Panc1 (cell line): ENCODE data around the gene ADAMTS18. TPM values are rescaled to one million over a fixed set of nuclear protein-coding genes. Genes with fewer than 3 reads are reported as not detected.

Experiments used
- ATAC-seq: fragments of 200-7000 bp; cut with Tn5 transposase; 2 replicates; pipeline ENCODE4 v1.9.1; 2020; ENCODE audit warnings: mild to moderate bottlenecking, moderate library complexity
- BruUV-seq: library from RNA; stranded (reverse); fragments of 400-500 nt; replicated peaks from 2 replicates; lab custom pipeline; 2021; lab: Mats Ljungman, UMichigan
- CTCF ChIA-PET: fragments of 300-600 bp; sonication (Branson Sonifier 250); formaldehyde crosslinking; loops from one replicate; lab custom pipeline; 2022; ENCODE audit warnings: antibody characterized with exemption; lab: Charles Lee
- POLR2A ChIA-PET: fragments of 300-600 bp; sonication (Branson Sonifier 250); formaldehyde crosslinking; loops from one replicate; lab custom pipeline; 2022; ENCODE audit warnings: antibody characterized with exemption; lab: Charles Lee
- DNase-seq: peaks from one replicate; pipeline ENCODE4 v3.0.0-alpha.2; 2010; ENCODE audit warnings: low read depth, low spot score
- H3K27ac ChIP-seq: 2 replicates; pipeline ENCODE4 v1.5.1; 2011; ENCODE audit warnings: mild to moderate bottlenecking, low read length, inconsistent platforms
- H3K27me3 ChIP-seq: fragments of 200-500 bp; sonication (Bioruptor generic); 2 replicates; pipeline ENCODE4 v1.6.0; 2014; ENCODE audit warnings: low read length, inconsistent platforms; ENCODE audit not compliant: control insufficient read depth, insufficient read depth
- H3K36me3 ChIP-seq: fragments of 200-500 bp; sonication (Bioruptor generic); 2 replicates; pipeline ENCODE4 v1.5.1; 2014; ENCODE audit warnings: inconsistent platforms, mild to moderate bottlenecking, low read length, moderate library complexity; ENCODE audit not compliant: control insufficient read depth, insufficient read depth
- H3K4me1 ChIP-seq: 2 replicates; pipeline ENCODE4 v1.5.1; 2011; ENCODE audit warnings: inconsistent platforms, mild to moderate bottlenecking, low read length, moderate library complexity; ENCODE audit not compliant: control insufficient read depth, insufficient read depth
- H3K4me3 ChIP-seq, 2 experiments: 2 replicates each; pipeline ENCODE4 v1.5.1; 2011 to 2012; ENCODE audit warnings: low read depth in 2 of 2, low read length in 2 of 2, mild to moderate bottlenecking in 2 of 2, inconsistent platforms in 1 of 2, moderate library complexity in 1 of 2
- H3K9me3 ChIP-seq: fragments of 200-500 bp; sonication (Bioruptor generic); 2 replicates; pipeline ENCODE4 v1.5.1; 2014; ENCODE audit warnings: low read depth, mild to moderate bottlenecking, inconsistent platforms, low read length, moderate library complexity; ENCODE audit not compliant: control insufficient read depth, insufficient read depth
- CTCF ChIP-seq: fragments of 450-650 bp; IDR thresholded peaks from 2 replicates; pipeline ENCODE4 v1.5.1; 2017; ENCODE audit warnings: mild to moderate bottlenecking
- POLR2AphosphoS5 ChIP-seq: IDR thresholded peaks from 2 replicates; pipeline ENCODE4 v1.6.1; 2012; ENCODE audit warnings: mild to moderate bottlenecking, low read depth, low read length, moderate library complexity
- REST ChIP-seq, 2 experiments: IDR thresholded peaks; 2 replicates each; pipeline ENCODE4 v1.6.1; 2011 to 2012; ENCODE audit warnings: low read depth in 2 of 2, control low read depth in 1 of 2, low read length in 1 of 2, mild to moderate bottlenecking in 1 of 2, moderate library complexity in 1 of 2; ENCODE audit not compliant: insufficient read depth in 1 of 2
- SIN3A ChIP-seq: IDR thresholded peaks from 2 replicates; pipeline ENCODE4 v1.6.1; 2012; ENCODE audit warnings: low read depth, mild to moderate bottlenecking, low read length, moderate library complexity, borderline replicate concordance; ENCODE audit not compliant: insufficient read depth
- TCF7L2 ChIP-seq: IDR thresholded peaks from 2 replicates; pipeline ENCODE4 v1.6.1; 2011; ENCODE audit warnings: mild to moderate bottlenecking, low read depth, low read length, inconsistent platforms
- in situ Hi-C: cut with HindIII; loops from 2 replicates; pipeline ENCODE4 v1.10.0; 2016; ENCODE audit warnings: low sequenced_read_pairs, low pct_unique_long_range_greater_than_20kb
- intact Hi-C: fragments of 100-400 bp; cut with micrococcal nuclease; formaldehyde crosslinking; loops from one replicate; pipeline ENCODE4 v1.10.0; 2022; ENCODE audit not compliant: unreplicated experiment
- total RNA-seq: library from RNA; stranded (reverse); gene quantifications from one replicate; pipeline ENCODE4 v1.2.1, GENCODE V29; 2021; ENCODE audit not compliant: unreplicated experiment

The ADAMTS18 gene
- total RNA-seq, 1 experiment from 2014 or later, result not detected

DNA sequence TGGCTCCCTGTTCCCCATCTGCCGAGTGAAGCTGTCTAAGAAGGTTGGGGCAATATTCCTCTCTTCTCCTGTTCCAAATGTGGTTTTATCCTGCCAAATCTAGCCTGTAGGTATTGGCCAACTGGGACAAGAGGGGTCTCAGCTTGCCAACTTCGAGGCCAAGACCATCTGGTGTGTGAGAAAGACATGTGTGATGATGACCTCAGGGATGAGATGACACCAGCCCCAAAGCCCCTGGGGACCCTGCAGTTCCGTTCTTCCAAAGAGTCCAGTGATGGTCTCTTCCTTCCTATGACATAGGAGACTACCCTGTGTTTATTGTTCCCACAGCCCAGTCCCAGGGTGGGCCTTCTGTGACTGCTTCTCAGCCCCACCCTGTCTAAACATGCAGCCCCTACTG lies 34.8 kb upstream of the ADAMTS18 start:
- TF ChIP-seq TCF7L2 (no peak), REST (IDR thresholded peaks at IDR 0.05; ENCODE audit: insufficient read depth in 1 of 2, low read depth in 2 of 2, low read length in 1 of 2) (no peak), CTCF (no peak), SIN3A (no peak), POLR2AphosphoS5 (no peak)
- DNase-seq (no peak), ATAC-seq (no peak)
- no peaks in the 10 kb centered on the region for H3K4me1 ChIP-seq
- no peak overlapping the region for H3K27ac ChIP-seq
- no peaks in the 10 kb centered on the region for H3K9me3 ChIP-seq
- no TSS peak for BruUV-seq
- H3K36me3 ChIP-seq, result no peaks in the 10 kb centered on the region
- CTCF ChIA-PET, result no interaction called here
- no peak overlapping the region for H3K4me3 ChIP-seq
- in situ Hi-C loops (no loop called here), intact Hi-C loops (no loop called here)
- POLR2A ChIA-PET, result no interaction called here
- no peaks in the 10 kb centered on the region for H3K27me3 ChIP-seq

DNA sequence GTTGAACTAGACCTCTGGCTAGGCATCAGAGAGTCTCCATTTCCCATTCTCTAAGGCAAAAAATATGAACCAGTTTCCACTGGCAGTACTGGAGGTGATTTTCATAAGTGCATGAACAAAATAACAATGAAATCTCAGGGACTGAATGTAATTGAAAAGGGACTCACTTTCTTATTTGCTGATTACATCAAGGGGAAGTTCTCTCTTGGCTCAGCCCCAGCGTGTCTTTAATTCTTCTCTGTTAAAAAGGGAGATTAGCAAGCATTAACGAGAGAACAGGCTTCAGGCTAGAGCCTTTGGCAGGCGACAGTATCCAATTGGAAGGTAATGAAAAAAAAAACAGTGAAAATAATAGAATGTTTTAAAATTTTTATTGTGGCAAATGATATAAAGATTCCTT lies 34.0 kb upstream of the ADAMTS18 start:
- CTCF ChIA-PET, result no interaction called here
- H3K27me3 ChIP-seq, result no peaks in the 10 kb centered on the region
- intact Hi-C loops, result no loop called here

More for the DNA sequence above, 34.0 kb upstream of the ADAMTS18 start:
- Histone ChIP-seq H3K36me3 (no peaks in the 10 kb centered on the region), H3K27ac (no peak overlapping the region), H3K4me3 (no peak overlapping the region), H3K4me1 (no peaks in the 10 kb centered on the region), H3K9me3 (no peaks in the 10 kb centered on the region)
- no TSS peak for BruUV-seq
- no peak for DNase-seq
- POLR2A ChIA-PET, result no interaction called here
- TF ChIP-seq REST (IDR thresholded peaks at IDR 0.05; ENCODE audit: insufficient read depth in 1 of 2, low read depth in 2 of 2, low read length in 1 of 2) (no peak), SIN3A (no peak), CTCF (no peak), TCF7L2 (no peak), POLR2AphosphoS5 (no peak)
- no peak for ATAC-seq
- in situ Hi-C loops, result no loop called here
